KMS-11 (cell line): ENCODE data around the gene SLC22A23.
"Not testable (repeated sequence)": the region's sequence is repeated elsewhere in the genome, so short reads cannot be mapped to it uniquely, and the experiment has no call there.

ENCODE experiments used
- H2AFZ ChIP-seq: fragments of 200-600 bp; sonication (generic); 2 replicates; pipeline ENCODE4 v1.6.1; 2016; ENCODE audit warnings: antibody characterized with exemption, mixed run types, low read depth
- H3K27ac ChIP-seq: fragments of 200-600 bp; sonication (generic); 2 replicates; pipeline ENCODE4 v1.6.1; 2016; ENCODE audit warnings: mild to moderate bottlenecking, mixed run types
- H3K27me3 ChIP-seq: fragments of 200-600 bp; sonication (generic); 2 replicates; pipeline ENCODE4 v1.6.1; 2017; ENCODE audit warnings: mild to moderate bottlenecking, low read depth, mixed run types, moderate library complexity; ENCODE audit not compliant: insufficient read depth
- H3K36me3 ChIP-seq: fragments of 200-600 bp; sonication (generic); 2 replicates; pipeline ENCODE4 v1.6.1; 2017; ENCODE audit warnings: mild to moderate bottlenecking, mixed run types; ENCODE audit not compliant: insufficient read depth
- H3K4me1 ChIP-seq: fragments of 200-600 bp; sonication (generic); 2 replicates; pipeline ENCODE4 v1.6.1; 2016; ENCODE audit warnings: mild to moderate bottlenecking, low read depth, mixed run types; ENCODE audit not compliant: poor library complexity, severe bottlenecking
- H3K4me2 ChIP-seq: fragments of 200-600 bp; sonication (generic); 2 replicates; pipeline ENCODE4 v1.7.0; 2016; ENCODE audit warnings: mild to moderate bottlenecking, mixed run types
- H3K4me3 ChIP-seq: fragments of 200-600 bp; sonication (generic); IDR thresholded peaks from 2 replicates; pipeline ENCODE4 v1.6.1; 2017; ENCODE audit warnings: low read depth, low read length, mixed read lengths; ENCODE audit not compliant: insufficient read depth
- H3K79me2 ChIP-seq: fragments of 200-600 bp; sonication (generic); 2 replicates; pipeline ENCODE4 v1.6.1; 2016; ENCODE audit warnings: low read depth, mixed run types; ENCODE audit not compliant: insufficient read depth
- H3K9ac ChIP-seq: fragments of 200-600 bp; sonication (generic); 2 replicates; pipeline ENCODE4 v1.6.1; 2016; ENCODE audit warnings: mild to moderate bottlenecking, mixed run types
- H4K20me1 ChIP-seq: fragments of 200-600 bp; sonication (generic); 2 replicates; pipeline ENCODE4 v1.6.1; 2016; ENCODE audit warnings: mild to moderate bottlenecking, mixed run types; ENCODE audit not compliant: insufficient read depth
- CTCF ChIP-seq: fragments of 200-600 bp; sonication (generic); conservative IDR thresholded peaks from 2 replicates; pipeline ENCODE4 v1.6.1; 2017; ENCODE audit warnings: low read depth, mild to moderate bottlenecking, antibody characterized with exemption, low read length, moderate library complexity, mixed read lengths

The SLC22A23 gene

GRCh38 chr6:3379482-3380060 lies 77.3 kb downstream of the SLC22A23 start:
- no peaks in the 10 kb centered on the region for H3K36me3 ChIP-seq
- H2AFZ ChIP-seq = no peak overlapping the region
- no peaks in the 10 kb centered on the region for H4K20me1 ChIP-seq
- no peak for TF ChIP-seq CTCF
- H3K79me2 ChIP-seq = no peaks in the 10 kb centered on the region
- no peaks in the 10 kb centered on the region for H3K27me3 ChIP-seq
- H3K4me1 ChIP-seq = peaks cover 15% of the 10 kb centered on the region
- no peak overlapping the region for H3K9ac ChIP-seq
- H3K4me2 ChIP-seq = no peak overlapping the region
- no peak overlapping the region for H3K27ac ChIP-seq
- no peak overlapping the region for H3K4me3 ChIP-seq

GRCh38 chr6:3378808-3379207 lies 78.0 kb downstream of the SLC22A23 start:
- H3K9ac ChIP-seq, H3K27ac ChIP-seq, H3K4me1 ChIP-seq, H3K4me3 ChIP-seq, H2AFZ ChIP-seq, H4K20me1 ChIP-seq, H3K27me3 ChIP-seq, H3K36me3 ChIP-seq, H3K79me2 ChIP-seq, H3K4me2 ChIP-seq: not testable (repeated sequence)

GRCh38 chr6:3378398-3378782 lies 78.5 kb downstream of the SLC22A23 start:
- not testable (repeated sequence) for H3K4me1 ChIP-seq, H4K20me1 ChIP-seq, H3K9ac ChIP-seq, H3K27me3 ChIP-seq, H3K27ac ChIP-seq, H3K36me3 ChIP-seq, H3K79me2 ChIP-seq, H3K4me3 ChIP-seq, H3K4me2 ChIP-seq, H2AFZ ChIP-seq

- no peak overlapping the region for H3K4me2 ChIP-seq
- no peaks in the 10 kb centered on the region for H4K20me1 ChIP-seq
- no peaks in the 10 kb centered on the region for H3K27me3 ChIP-seq
- no peak overlapping the region for H2AFZ ChIP-seq
- H3K27ac ChIP-seq = no peak overlapping the region
- H3K9ac ChIP-seq = no peak overlapping the region
- no peak for TF ChIP-seq CTCF
- no peaks in the 10 kb centered on the region for H3K79me2 ChIP-seq
- H3K4me1 ChIP-seq = peaks cover 6% of the 10 kb centered on the region
- H3K36me3 ChIP-seq = no peaks in the 10 kb centered on the region
- no peak overlapping the region for H3K4me3 ChIP-seq
Measured at GRCh38 chr6:3377536-3378397, 79.1 kb downstream of the SLC22A23 start.

GRCh38 chr6:3376893-3377535 lies 79.8 kb downstream of the SLC22A23 start:
- no peaks in the 10 kb centered on the region for H3K27me3 ChIP-seq
- no peak overlapping the region for H2AFZ ChIP-seq
- H3K4me2 ChIP-seq = no peak overlapping the region
- no peaks in the 10 kb centered on the region for H4K20me1 ChIP-seq
- H3K36me3 ChIP-seq = no peaks in the 10 kb centered on the region
- no peak overlapping the region for H3K4me3 ChIP-seq
- no peak overlapping the region for H3K27ac ChIP-seq
- no peak overlapping the region for H3K9ac ChIP-seq
- TF ChIP-seq CTCF = no peak
- peaks cover 5% of the 10 kb centered on the region for H3K4me1 ChIP-seq
- no peaks in the 10 kb centered on the region for H3K79me2 ChIP-seq
